Esophagus muscularis mucosa (tissue), 4 donors: ENCODE results near the gene ERV3-1.
"Not testable (repeated sequence)": the region's sequence is repeated elsewhere in the genome, so short reads cannot be mapped to it uniquely, and the experiment has no call there.

Source experiments
- EP300 ChIP-seq: sonication (generic); formaldehyde crosslinking; IDR thresholded peaks from one replicate; pipeline ENCODE4 v1.6.1; 2017; ENCODE audit warnings: antibody characterized with exemption
- POLR2A ChIP-seq: fragments of 450-650 bp; IDR thresholded peaks from one replicate; pipeline ENCODE4 v1.6.1; 2017; ENCODE audit warnings: antibody characterized with exemption, moderate library complexity, mild to moderate bottlenecking, low read depth
- POLR2AphosphoS5 ChIP-seq, 2 donors: sonication (generic); formaldehyde crosslinking; IDR thresholded peaks; one replicate each; pipeline ENCODE4 v1.6.1; 2017; ENCODE audit warnings: antibody characterized with exemption in 2 of 2
- TF ChIP-seq, protein P1 (sequence below), 3 experiments: fragments of 200-600 bp in 2 of 3; fragments of 450-650 bp in 1 of 3; sonication (generic) in 2 of 3; IDR thresholded peaks; one replicate each; pipeline ENCODE4 v1.5.1; 2017 to 2019; ENCODE audit warnings: antibody characterized with exemption in 3 of 3, mild to moderate bottlenecking in 2 of 3, moderate library complexity in 1 of 3

GRCh38 chr7:65055786-65056185 lies 49.3 kb upstream of the ERV3-1 start:
- TF ChIP-seq, protein P1, sequence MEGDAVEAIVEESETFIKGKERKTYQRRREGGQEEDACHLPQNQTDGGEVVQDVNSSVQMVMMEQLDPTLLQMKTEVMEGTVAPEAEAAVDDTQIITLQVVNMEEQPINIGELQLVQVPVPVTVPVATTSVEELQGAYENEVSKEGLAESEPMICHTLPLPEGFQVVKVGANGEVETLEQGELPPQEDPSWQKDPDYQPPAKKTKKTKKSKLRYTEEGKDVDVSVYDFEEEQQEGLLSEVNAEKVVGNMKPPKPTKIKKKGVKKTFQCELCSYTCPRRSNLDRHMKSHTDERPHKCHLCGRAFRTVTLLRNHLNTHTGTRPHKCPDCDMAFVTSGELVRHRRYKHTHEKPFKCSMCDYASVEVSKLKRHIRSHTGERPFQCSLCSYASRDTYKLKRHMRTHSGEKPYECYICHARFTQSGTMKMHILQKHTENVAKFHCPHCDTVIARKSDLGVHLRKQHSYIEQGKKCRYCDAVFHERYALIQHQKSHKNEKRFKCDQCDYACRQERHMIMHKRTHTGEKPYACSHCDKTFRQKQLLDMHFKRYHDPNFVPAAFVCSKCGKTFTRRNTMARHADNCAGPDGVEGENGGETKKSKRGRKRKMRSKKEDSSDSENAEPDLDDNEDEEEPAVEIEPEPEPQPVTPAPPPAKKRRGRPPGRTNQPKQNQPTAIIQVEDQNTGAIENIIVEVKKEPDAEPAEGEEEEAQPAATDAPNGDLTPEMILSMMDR (IDR thresholded peaks at IDR 0.05) = not testable (repeated sequence)
- not testable (repeated sequence) for TF ChIP-seq POLR2A; EP300; POLR2AphosphoS5 (IDR thresholded peaks at IDR 0.05)
